ENCODE data around the gene SULT4A1.

DNA sequence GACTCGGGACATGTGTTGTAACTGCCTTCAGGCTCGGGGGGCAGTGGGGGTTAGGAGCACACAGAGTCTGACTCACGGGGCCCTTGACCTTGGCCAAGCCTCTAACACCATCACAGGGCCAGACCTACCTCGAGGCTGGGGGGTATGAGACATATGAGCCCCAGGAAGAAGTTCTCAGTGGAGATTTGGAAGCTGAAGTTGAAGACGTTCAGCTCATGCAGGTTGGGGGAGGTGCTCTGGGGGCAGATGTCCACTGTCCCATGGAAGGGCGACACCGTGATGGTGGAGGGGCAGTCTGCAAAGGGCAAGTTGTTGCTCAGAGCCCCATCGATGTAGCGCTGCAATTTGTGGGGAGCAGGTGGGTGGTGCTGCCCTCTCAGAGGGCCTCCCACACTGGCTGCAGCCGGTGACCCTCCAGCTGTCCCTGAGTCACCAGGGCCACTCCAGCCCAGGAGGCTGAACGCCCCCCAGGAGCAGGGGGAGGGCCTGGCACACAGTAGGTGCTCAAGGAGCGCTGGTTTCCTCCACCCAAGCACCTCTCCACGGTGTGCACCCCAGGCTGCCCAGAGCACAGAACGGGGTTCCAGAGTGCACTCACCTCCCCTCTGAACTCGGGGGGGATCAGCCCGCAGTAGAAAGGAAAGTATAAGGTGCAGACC lies 27.0 kb upstream of the SULT4A1 start:
- TF ChIP-seq, protein P1, sequence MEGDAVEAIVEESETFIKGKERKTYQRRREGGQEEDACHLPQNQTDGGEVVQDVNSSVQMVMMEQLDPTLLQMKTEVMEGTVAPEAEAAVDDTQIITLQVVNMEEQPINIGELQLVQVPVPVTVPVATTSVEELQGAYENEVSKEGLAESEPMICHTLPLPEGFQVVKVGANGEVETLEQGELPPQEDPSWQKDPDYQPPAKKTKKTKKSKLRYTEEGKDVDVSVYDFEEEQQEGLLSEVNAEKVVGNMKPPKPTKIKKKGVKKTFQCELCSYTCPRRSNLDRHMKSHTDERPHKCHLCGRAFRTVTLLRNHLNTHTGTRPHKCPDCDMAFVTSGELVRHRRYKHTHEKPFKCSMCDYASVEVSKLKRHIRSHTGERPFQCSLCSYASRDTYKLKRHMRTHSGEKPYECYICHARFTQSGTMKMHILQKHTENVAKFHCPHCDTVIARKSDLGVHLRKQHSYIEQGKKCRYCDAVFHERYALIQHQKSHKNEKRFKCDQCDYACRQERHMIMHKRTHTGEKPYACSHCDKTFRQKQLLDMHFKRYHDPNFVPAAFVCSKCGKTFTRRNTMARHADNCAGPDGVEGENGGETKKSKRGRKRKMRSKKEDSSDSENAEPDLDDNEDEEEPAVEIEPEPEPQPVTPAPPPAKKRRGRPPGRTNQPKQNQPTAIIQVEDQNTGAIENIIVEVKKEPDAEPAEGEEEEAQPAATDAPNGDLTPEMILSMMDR (IDR thresholded peaks at IDR 0.05): no peak
- no peak for TF ChIP-seq EP300 (IDR thresholded peaks at IDR 0.05)
